Measurements from ENCODE around the gene RNF10.

DNA sequence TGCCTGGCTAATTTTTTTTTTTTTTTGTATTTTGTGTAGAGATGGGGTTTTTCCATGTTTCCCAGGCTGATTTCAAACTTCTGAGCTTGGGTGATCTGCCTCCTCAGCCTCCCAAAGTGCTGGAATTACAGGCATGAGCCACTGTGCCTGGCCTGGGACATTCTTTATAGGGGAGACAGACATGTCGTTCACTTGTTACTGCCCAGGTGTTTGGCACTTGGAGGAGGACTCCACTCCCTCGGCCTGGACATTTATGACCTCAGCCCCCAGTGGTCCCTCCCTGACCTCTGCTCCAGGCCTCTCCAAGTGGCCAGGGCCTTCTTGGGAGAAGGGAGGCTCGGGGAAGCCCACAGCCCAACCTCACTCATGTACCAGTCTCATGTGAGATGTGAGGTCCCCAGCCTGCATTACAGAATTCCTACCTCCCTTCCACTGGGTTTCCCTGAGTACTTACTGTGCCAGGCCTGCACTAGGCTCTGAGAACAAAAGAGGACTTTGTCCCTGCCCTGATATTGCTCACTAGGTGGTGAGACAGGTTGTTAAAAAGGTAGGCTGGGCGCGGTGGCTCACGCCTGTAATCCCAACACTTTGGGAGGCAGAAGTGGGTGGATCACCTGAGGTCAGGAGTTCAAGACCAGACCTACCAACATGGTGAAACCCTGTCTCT, 56.7 kb downstream of the RNF10 start:
- TF ChIP-seq, protein P1, sequence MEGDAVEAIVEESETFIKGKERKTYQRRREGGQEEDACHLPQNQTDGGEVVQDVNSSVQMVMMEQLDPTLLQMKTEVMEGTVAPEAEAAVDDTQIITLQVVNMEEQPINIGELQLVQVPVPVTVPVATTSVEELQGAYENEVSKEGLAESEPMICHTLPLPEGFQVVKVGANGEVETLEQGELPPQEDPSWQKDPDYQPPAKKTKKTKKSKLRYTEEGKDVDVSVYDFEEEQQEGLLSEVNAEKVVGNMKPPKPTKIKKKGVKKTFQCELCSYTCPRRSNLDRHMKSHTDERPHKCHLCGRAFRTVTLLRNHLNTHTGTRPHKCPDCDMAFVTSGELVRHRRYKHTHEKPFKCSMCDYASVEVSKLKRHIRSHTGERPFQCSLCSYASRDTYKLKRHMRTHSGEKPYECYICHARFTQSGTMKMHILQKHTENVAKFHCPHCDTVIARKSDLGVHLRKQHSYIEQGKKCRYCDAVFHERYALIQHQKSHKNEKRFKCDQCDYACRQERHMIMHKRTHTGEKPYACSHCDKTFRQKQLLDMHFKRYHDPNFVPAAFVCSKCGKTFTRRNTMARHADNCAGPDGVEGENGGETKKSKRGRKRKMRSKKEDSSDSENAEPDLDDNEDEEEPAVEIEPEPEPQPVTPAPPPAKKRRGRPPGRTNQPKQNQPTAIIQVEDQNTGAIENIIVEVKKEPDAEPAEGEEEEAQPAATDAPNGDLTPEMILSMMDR (IDR thresholded peaks at IDR 0.05 in 8 of 11, conservative IDR thresholded peaks at IDR 0.05 in 3 of 11) = no peak
- TF ChIP-seq POLR2A (IDR thresholded peaks at IDR 0.05) (no peak), POLR2AphosphoS5 (IDR thresholded peaks at IDR 0.05) (no peak)
